K562 (cell line): ENCODE results near the gene CADM2. TPM values are rescaled to one million over a fixed set of nuclear protein-coding genes. Genes with fewer than 3 reads are reported as not detected.

Experiments
- ATAC-seq: fragments of 200-7000 bp; cut with Tn5 transposase; 3 replicates; pipeline ENCODE4 v1.9.1; 2020; ENCODE audit warnings: moderate library complexity
- BruUV-seq: library from RNA; stranded (reverse); fragments of 400-500 nt; replicated peaks from 2 replicates; lab custom pipeline; 2021; lab: Mats Ljungman, UMichigan
- CTCF ChIA-PET: fragments of 300-600 bp; formaldehyde crosslinking; extraction: SDS; loops from one replicate; lab custom pipeline; 2021; ENCODE audit warnings: low intra/inter-chr PET ratio; lab: Yijun Ruan, JAX
- POLR2A ChIA-PET: fragments of 300-600, 350-650 bp; sonication (Branson Sonifier 250); formaldehyde crosslinking; extraction: SDS; loops from one replicate; lab custom pipeline; 2021; ENCODE audit warnings: antibody characterized with exemption, inconsistent platforms; lab: Yijun Ruan, JAX
- DNase-seq, 4 experiments: peaks; one replicate each; pipeline versions ENCODE4 v3.0.0 to v3.0.0-alpha.2; 2011 to 2018; ENCODE audit warnings: low spot score in 3 of 4, mixed read lengths in 3 of 4; ENCODE audit errors: extremely low read depth in 1 of 4
- FAIRE-seq: peaks from 2 replicates; lab custom pipeline; 2011; peaks lifted over from hg19 to GRCh38; lab: Jason Lieb, UNC
- H2AFZ ChIP-seq: 2 replicates; pipeline ENCODE4 v1.6.0; 2011; ENCODE audit warnings: low read depth, low read length, control low read depth, inconsistent platforms
- H3K27ac ChIP-seq: fragments of 200-600 bp; 3 replicates; pipeline ENCODE4 v1.8.0; 2011; ENCODE audit warnings: low read depth, mild to moderate bottlenecking, control low read depth, inconsistent platforms, low read length, moderate library complexity, mixed read lengths; ENCODE audit errors: extremely low read depth
- H3K27me3 ChIP-seq, 2 experiments: fragments of 300-600 bp in 1 of 2; 2 replicates in 1 of 2; 3 replicates in 1 of 2; pipeline versions ENCODE4 v1.6.0 to v1.8.0; 2011; ENCODE audit warnings: inconsistent platforms in 2 of 2, low read length in 2 of 2, mild to moderate bottlenecking in 1 of 2, mixed read lengths in 1 of 2, moderate library complexity in 1 of 2; ENCODE audit not compliant: control insufficient read depth in 2 of 2, insufficient read depth in 2 of 2
- H3K36me3 ChIP-seq: fragments of 300-600 bp; 3 replicates; pipeline ENCODE4 v1.8.0; 2011; ENCODE audit warnings: mild to moderate bottlenecking, low read length, inconsistent platforms; ENCODE audit not compliant: control insufficient read depth, insufficient read depth
- H3K4me1 ChIP-seq, 2 experiments: fragments of 200-600 bp in 1 of 2; replicated peaks in 1 of 2; 2 replicates in 1 of 2; 3 replicates in 1 of 2; pipeline versions ENCODE4 v1.5.1 to v1.8.0; 2011; ENCODE audit warnings: inconsistent platforms in 2 of 2, low read length in 2 of 2, mild to moderate bottlenecking in 1 of 2, mixed read lengths in 1 of 2, moderate library complexity in 1 of 2; ENCODE audit not compliant: control insufficient read depth in 2 of 2, insufficient read depth in 2 of 2
- H3K4me2 ChIP-seq: 2 replicates; pipeline ENCODE4 v1.6.1; 2011; ENCODE audit warnings: low read length, control low read depth, inconsistent platforms, mixed read lengths; ENCODE audit not compliant: insufficient read depth
- H3K4me3 ChIP-seq: fragments of 200-600 bp; sonication (generic), shearing (Covaris generic); 2 replicates; pipeline ENCODE4 v1.5.1; 2016; ENCODE audit warnings: control low read depth, inconsistent platforms
- H3K79me2 ChIP-seq: fragments of 200-600 bp; 3 replicates; pipeline ENCODE4 v1.8.0; 2011; ENCODE audit warnings: low read length, inconsistent platforms; ENCODE audit not compliant: control insufficient read depth, insufficient read depth
- H3K9ac ChIP-seq, 2 experiments: 2 replicates each; pipeline versions ENCODE4 v1.6.0 to v1.6.1; 2011; ENCODE audit warnings: low read depth in 2 of 2, low read length in 2 of 2, control low read depth in 1 of 2, inconsistent platforms in 1 of 2, mild to moderate bottlenecking in 1 of 2, mixed read lengths in 1 of 2; ENCODE audit not compliant: insufficient read depth in 1 of 2
- H3K9me1 ChIP-seq: one replicate; pipeline ENCODE4 v1.6.0; 2011; ENCODE audit warnings: inconsistent platforms, mild to moderate bottlenecking, low read length, moderate library complexity; ENCODE audit not compliant: control insufficient read depth, insufficient read depth
- H3K9me3 ChIP-seq: replicated peaks from 2 replicates; pipeline ENCODE4 v1.5.1; 2011; ENCODE audit warnings: low read depth, low read length, inconsistent platforms; ENCODE audit not compliant: control insufficient read depth, insufficient read depth
- H4K20me1 ChIP-seq: replicated peaks from 2 replicates; pipeline ENCODE4 v1.6.1; 2011; ENCODE audit warnings: low read length, inconsistent platforms, mixed read lengths; ENCODE audit not compliant: control insufficient read depth, insufficient read depth
- CBFA2T3 ChIP-seq: fragments of 450-650 bp; IDR thresholded peaks from 2 replicates; pipeline ENCODE4 v1.6.1; 2017
- CCNT2 ChIP-seq: IDR thresholded peaks from 2 replicates; pipeline ENCODE4 v1.6.1; 2011; ENCODE audit warnings: borderline replicate concordance, low read depth, mild to moderate bottlenecking, moderate library complexity, mixed read lengths, low read length; ENCODE audit not compliant: insufficient read length; ENCODE audit errors: extremely low read depth
- ELF4 ChIP-seq: fragments of 450-650 bp; formaldehyde crosslinking; IDR thresholded peaks from 2 replicates; pipeline ENCODE4 v1.4.0; 2022; ENCODE audit warnings: missing genetic modification characterization
- KAT7 ChIP-seq: sonication (generic); formaldehyde crosslinking; IDR thresholded peaks from 2 replicates; pipeline ENCODE4 v1.8.0; 2022; ENCODE audit warnings: missing genetic modification reagents, mild to moderate bottlenecking, borderline replicate concordance
- MNT ChIP-seq, 2 experiments: fragments of 450-650 bp; conservative IDR thresholded peaks; 2 replicates each; pipeline ENCODE4 v1.6.1; 2017; ENCODE audit warnings: mild to moderate bottlenecking in 2 of 2, moderate library complexity in 2 of 2
- POLR3A ChIP-seq: IDR thresholded peaks from 2 replicates; pipeline ENCODE4 v1.6.1; 2011; ENCODE audit warnings: borderline replicate concordance, mild to moderate bottlenecking, moderate library complexity; ENCODE audit not compliant: insufficient read length, insufficient read depth; ENCODE audit errors: extremely low read depth
- SMARCA4 ChIP-seq: fragments of 450-650 bp; IDR thresholded peaks from 2 replicates; pipeline ENCODE4 v1.6.1; 2016
- TBL1XR1 ChIP-seq, 2 experiments: IDR thresholded peaks; 2 replicates each; pipeline ENCODE4 v1.6.1; 2012; ENCODE audit warnings: improper control_type of control experiment in 2 of 2, low read length in 2 of 2, mild to moderate bottlenecking in 1 of 2
- U2AF2 ChIP-seq: fragments of 200-400 bp; formaldehyde crosslinking; optimal IDR thresholded peaks from 2 replicates; pipeline ENCODE3; 2017; ENCODE audit warnings: low read depth, mild to moderate bottlenecking, low read length
- ZBTB1 ChIP-seq: sonication (generic); formaldehyde crosslinking; IDR thresholded peaks from 2 replicates; pipeline ENCODE4 v1.8.1; 2023; ENCODE audit warnings: missing genetic modification reagents, low read depth, mild to moderate bottlenecking, borderline replicate concordance
- ZBTB11 ChIP-seq, 3 experiments: fragments of 200-800 bp in 1 of 3; fragments of 250-450 bp in 1 of 3; fragments of 450-650 bp in 1 of 3; sonication (Bioruptor Pico) in 1 of 3; sonication (Bioruptor generic) in 1 of 3; formaldehyde crosslinking in 1 of 3; IDR thresholded peaks; 2 replicates each; pipeline versions ENCODE4 v1.6.1 to v1.8.0; 2016 to 2022; ENCODE audit warnings: mild to moderate bottlenecking in 2 of 3, missing genetic modification characterization in 2 of 3, missing compliant biosample characterization in 1 of 3, moderate library complexity in 1 of 3
- ZKSCAN1 ChIP-seq: fragments of 150-350 bp; IDR thresholded peaks from 2 replicates; pipeline ENCODE4 v1.6.1; 2016; ENCODE audit warnings: low read depth, low read length
- ZNF778 ChIP-seq: fragments of 450-650 bp; formaldehyde crosslinking; IDR thresholded peaks from 2 replicates; pipeline ENCODE4 v1.4.0; 2020; ENCODE audit warnings: mild to moderate bottlenecking, moderate library complexity
- ZNF785 ChIP-seq: fragments of 250-450 bp; sonication (Bioruptor Pico); IDR thresholded peaks from 2 replicates; pipeline ENCODE4 v1.4.0; 2020; ENCODE audit warnings: mild to moderate bottlenecking
- WGBS: fragments of 100-300 bp; shearing (Covaris generic); methylation state at CpG from one replicate; pipeline ENCODE4 v1.1.6; 2016; ENCODE audit warnings: low coverage, mixed read lengths; ENCODE audit not compliant: insufficient coverage; ENCODE audit errors: missing lambda C conversion rate; 5-methylcytosine and 5-hydroxymethylcytosine counted together
- in situ Hi-C: fragments of 300-500 bp; cut with MboI; formaldehyde crosslinking; loops from 4 replicates; pipeline ENCODE4 v1.15.0; 2018; ENCODE audit warnings: inconsistent platforms, mixed read lengths
- intact Hi-C: fragments of 100-400 bp; cut with micrococcal nuclease; formaldehyde crosslinking; loops from 2 replicates; pipeline ENCODE4 v1.14.2; 2022
- polyA plus RNA-seq, 8 experiments: library from polyadenylated mRNA; depleted of rRNA in 4 of 8; stranded (reverse) in 5 of 8; unstranded in 3 of 8; fragments of >200 nt; fragmentation: Nextera tagmentation in 2 of 8; fragmentation: Illumina TruSeq in 1 of 8; extraction: Ambion mirVana in 2 of 8; extraction: Trizol in 1 of 8; gene quantifications; 2 replicates each; pipeline versions ENCODE4 v1.2.1 to v1.2.3, GENCODE V29; 2011 to 2014; ENCODE audit warnings: inconsistent platforms in 1 of 8, missing spikeins in 1 of 8
- total RNA-seq, 7 experiments: library from RNA; depleted of rRNA in 6 of 7; stranded (reverse); fragments of >200 nt in 6 of 7; fragmentation: Illumina TruSeq in 2 of 7; extraction: Trizol in 2 of 7; gene quantifications; 2 replicates each; pipeline versions ENCODE4 v1.2.1 to v1.2.3, GENCODE V29; 2011 to 2021; ENCODE audit warnings: low replicate concordance in 1 of 7

CADM2 gene
- total and polyA plus RNA-seq, 9 of the 15 experiments (the other 6 are each of a cell fraction or from before 2014, with no cell fraction given) = 0.11 to 3.2 (median 0.95) TPM

GRCh38 chr3:84925571-84925970 lies 33.2 kb upstream of the CADM2 start:
- ChIA-PET CTCF (no interaction called here), POLR2A (interaction anchor here (0.6 kb wide), 1 partner anchor 369 kb away, joined by 3 read pairs; no protein-coding TSS in a partner anchor)
- intact Hi-C loops (no loop called here), in situ Hi-C loops (no loop called here)
- DNase-seq (no peak), ATAC-seq (no peak), FAIRE-seq (no peak)
- Histone ChIP-seq H3K79me2 (no peaks in the 10 kb centered on the region), H3K4me2 (no peak overlapping the region), H3K4me1 (no peaks in the 10 kb centered on the region), H3K9me3 (no peaks in the 10 kb centered on the region), H3K4me3 (no peak overlapping the region), H3K36me3 (no peaks in the 10 kb centered on the region), H4K20me1 (no peaks in the 10 kb centered on the region), H3K9ac (no peak overlapping the region), H3K27me3 (no peaks in the 10 kb centered on the region), H3K27ac (no peak overlapping the region), H2AFZ (no peak overlapping the region), H3K9me1 (no peaks in the 10 kb centered on the region)
- WGBS = 0% methylated on average over 1 of the region's 1 CpG
- no TSS peak for BruUV-seq
- no peak for TF ChIP-seq ZNF778
- no peak for TF ChIP-seq TBL1XR1 (IDR thresholded peaks at IDR 0.05; ENCODE audit: low read length in 2 of 2)
- TF ChIP-seq U2AF2 = no peak
- no peak for TF ChIP-seq ZBTB1 (CRISPR knock-in tag)
- no peak for TF ChIP-seq ELF4 (CRISPR knock-in tag)
- no peak for TF ChIP-seq KAT7
- TF ChIP-seq SMARCA4 = no peak
- no peak for TF ChIP-seq ZBTB11 (CRISPR knock-in tag; IDR thresholded peaks at IDR 0.05)
- TF ChIP-seq ZNF785 (CRISPR knock-in tag) = no peak
- no peak for TF ChIP-seq CBFA2T3
- no peak for TF ChIP-seq POLR3A
- no peak for TF ChIP-seq CCNT2
- TF ChIP-seq MNT (conservative IDR thresholded peaks at IDR 0.05) = no peak
- no peak for TF ChIP-seq ZKSCAN1
